CD4-positive, alpha-beta memory T cell (primary cell): Measurements from ENCODE around the gene ENTREP1. TPM values are rescaled to one million over a fixed set of nuclear protein-coding genes. Genes with fewer than 3 reads are reported as not detected.
"Not testable (repeated sequence)": the region's sequence is repeated elsewhere in the genome, so short reads cannot be mapped to it uniquely, and the experiment has no call there.

Source experiments
- CTCF ChIA-PET: fragments of 350-600 bp; sonication (Branson Sonifier 250); formaldehyde crosslinking; loops from one replicate; lab custom pipeline; 2021; ENCODE audit warnings: inconsistent platforms; ENCODE audit not compliant: partially characterized antibody; lab: Charles Lee
- POLR2A ChIA-PET: fragments of 350-600 bp; sonication (Branson Sonifier 250); formaldehyde crosslinking; loops from one replicate; lab custom pipeline; 2021; ENCODE audit not compliant: partially characterized antibody; lab: Charles Lee
- DNase-seq, 5 donors: peaks; one replicate each; pipeline versions ENCODE4 v3.0.0 to v3.0.0-alpha.2; 2020 to 2022; ENCODE audit warnings: mixed read lengths in 1 of 5
- H3K27ac ChIP-seq: one replicate; pipeline ENCODE4 v1.7.0; 2013; ENCODE audit warnings: low read depth, low read length
- H3K27me3 ChIP-seq: 2 replicates; pipeline ENCODE4 v1.7.0; 2013; ENCODE audit warnings: mild to moderate bottlenecking, low read length, moderate library complexity; ENCODE audit not compliant: insufficient read depth
- H3K36me3 ChIP-seq: 2 replicates; pipeline ENCODE4 v1.7.0; 2013; ENCODE audit warnings: mild to moderate bottlenecking, low read length, moderate library complexity; ENCODE audit not compliant: insufficient read depth
- H3K4me1 ChIP-seq: 2 replicates; pipeline ENCODE4 v1.7.0; 2013; ENCODE audit warnings: mild to moderate bottlenecking, low read length, moderate library complexity; ENCODE audit not compliant: insufficient read depth
- H3K4me3 ChIP-seq, 2 donors: one replicate each; pipeline ENCODE4 v1.7.0; 2013; ENCODE audit warnings: low read length in 2 of 2, mild to moderate bottlenecking in 1 of 2
- H3K9me3 ChIP-seq, 2 donors: one replicate each; pipeline ENCODE4 v1.7.0; 2013; ENCODE audit warnings: low read length in 2 of 2, control low read depth in 1 of 2; ENCODE audit not compliant: control insufficient read depth in 1 of 2
- H3K27ac Mint-ChIP-seq, 7 donors: one replicate each; pipeline ENCODE4 v1.8.0; 2020 to 2021; ENCODE audit warnings: mixed read lengths in 7 of 7, mild to moderate bottlenecking in 6 of 7, inconsistent platforms in 3 of 7, moderate library complexity in 3 of 7
- H3K27me3 Mint-ChIP-seq, 2 donors: one replicate each; pipeline ENCODE4 v1.8.0; 2020 to 2021; ENCODE audit warnings: mixed read lengths in 2 of 2
- H3K36me3 Mint-ChIP-seq, 2 donors: one replicate each; pipeline ENCODE4 v1.8.0; 2020 to 2021; ENCODE audit warnings: mixed read lengths in 2 of 2, inconsistent platforms in 1 of 2, mild to moderate bottlenecking in 1 of 2
- H3K4me1 Mint-ChIP-seq, 4 donors: one replicate each; pipeline ENCODE4 v1.8.0; 2020 to 2021; ENCODE audit warnings: mixed read lengths in 4 of 4, mild to moderate bottlenecking in 1 of 4
- H3K4me3 Mint-ChIP-seq, 8 donors: one replicate each; pipeline ENCODE4 v1.8.0; 2020 to 2021; ENCODE audit warnings: mixed read lengths in 8 of 8, mild to moderate bottlenecking in 7 of 8, moderate library complexity in 6 of 8, inconsistent platforms in 3 of 8
- H3K9me3 Mint-ChIP-seq, 8 donors: one replicate each; pipeline ENCODE4 v1.8.0; 2020 to 2021; ENCODE audit warnings: mixed read lengths in 8 of 8, mild to moderate bottlenecking in 5 of 8, inconsistent platforms in 3 of 8, moderate library complexity in 1 of 8
- intact Hi-C: fragments of 100-400 bp; cut with micrococcal nuclease; formaldehyde crosslinking; loops from one replicate; pipeline ENCODE4 v1.15.1; 2023
- polyA plus RNA-seq, 2 donors: library from polyadenylated mRNA; unstranded; fragments of 300-500 nt; fragmentation: Illumina TruSeq; gene quantifications; one replicate each; pipeline ENCODE4 v1.2.3, GENCODE V29; 2021
- total RNA-seq, 2 experiments: library from RNA; stranded (reverse); gene quantifications; one replicate each; pipeline ENCODE4 v1.2.3, GENCODE V29; 2021

ENTREP1 gene
- total and polyA plus RNA-seq, 4 experiments from 2014 or later, result 0.20 to 0.24 TPM; not detected in 2

DNA sequence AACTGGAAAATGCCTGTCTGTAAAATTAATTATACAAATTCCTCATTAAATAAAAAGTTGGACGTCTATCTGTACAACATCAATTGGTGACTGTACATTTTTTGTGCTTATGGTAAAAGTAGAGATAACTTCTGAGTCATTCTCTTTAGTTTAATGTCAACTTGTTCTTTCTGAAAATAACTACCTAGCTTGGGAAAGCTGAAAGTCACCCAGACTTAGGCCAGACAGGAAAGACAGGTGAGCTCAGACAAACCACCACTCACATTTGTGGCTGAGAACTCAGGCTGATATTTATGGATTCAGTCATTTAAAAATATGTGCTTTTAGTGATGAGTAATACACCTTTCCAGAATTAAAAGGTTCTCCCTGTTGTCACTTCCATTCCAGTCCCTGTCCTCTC is 31.9 kb upstream of the ENTREP1 start:
- no peak overlapping the region for H3K27ac Mint-ChIP-seq
- no peaks in the 10 kb centered on the region for H3K9me3 ChIP-seq
- no peak for DNase-seq
- intact Hi-C loops, result no loop called here
- no peaks in the 10 kb centered on the region for H3K4me1 Mint-ChIP-seq
- no peaks in the 10 kb centered on the region for H3K27me3 ChIP-seq
- H3K4me3 ChIP-seq, result no peak overlapping the region
- H3K4me3 Mint-ChIP-seq, result no peak overlapping the region
- H3K9me3 Mint-ChIP-seq, result peaks cover 0 to 8% (median 0%) of the 10 kb centered on the region in 8 donors
- H3K36me3 Mint-ChIP-seq, result no peaks in the 10 kb centered on the region
- ChIA-PET CTCF (no interaction called here), POLR2A (no interaction called here)
- H3K27me3 Mint-ChIP-seq, result peaks cover 5% of the 10 kb centered on the region in 2 donors
- no peak overlapping the region for H3K27ac ChIP-seq
- H3K36me3 ChIP-seq, result no peaks in the 10 kb centered on the region
- no peaks in the 10 kb centered on the region for H3K4me1 ChIP-seq

- Mint-ChIP-seq H3K4me1 (peaks cover 0 to 1% (median 0%) of the 10 kb centered on the region in 4 donors), H3K27me3 (peaks cover 0 to 3% of the 10 kb centered on the region in 2 donors), H3K4me3 (no peak overlapping the region), H3K36me3 (no peaks in the 10 kb centered on the region), H3K9me3 (peaks cover 0 to 2% (median 0%) of the 10 kb centered on the region in 8 donors), H3K27ac (no peak overlapping the region)
- H3K9me3 ChIP-seq, result no peaks in the 10 kb centered on the region
- H3K27ac ChIP-seq, result no peak overlapping the region
- POLR2A ChIA-PET, result no interaction called here
- DNase-seq, result no peak
- no peaks in the 10 kb centered on the region for H3K27me3 ChIP-seq
- intact Hi-C loops, result no loop called here
- no peaks in the 10 kb centered on the region for H3K4me1 ChIP-seq
- CTCF ChIA-PET, result no interaction called here
- no peaks in the 10 kb centered on the region for H3K36me3 ChIP-seq
- no peak overlapping the region for H3K4me3 ChIP-seq
These were observed 29.0 kb upstream of the ENTREP1 start for GRCh38 chr9:69295872-69296552.

DNA sequence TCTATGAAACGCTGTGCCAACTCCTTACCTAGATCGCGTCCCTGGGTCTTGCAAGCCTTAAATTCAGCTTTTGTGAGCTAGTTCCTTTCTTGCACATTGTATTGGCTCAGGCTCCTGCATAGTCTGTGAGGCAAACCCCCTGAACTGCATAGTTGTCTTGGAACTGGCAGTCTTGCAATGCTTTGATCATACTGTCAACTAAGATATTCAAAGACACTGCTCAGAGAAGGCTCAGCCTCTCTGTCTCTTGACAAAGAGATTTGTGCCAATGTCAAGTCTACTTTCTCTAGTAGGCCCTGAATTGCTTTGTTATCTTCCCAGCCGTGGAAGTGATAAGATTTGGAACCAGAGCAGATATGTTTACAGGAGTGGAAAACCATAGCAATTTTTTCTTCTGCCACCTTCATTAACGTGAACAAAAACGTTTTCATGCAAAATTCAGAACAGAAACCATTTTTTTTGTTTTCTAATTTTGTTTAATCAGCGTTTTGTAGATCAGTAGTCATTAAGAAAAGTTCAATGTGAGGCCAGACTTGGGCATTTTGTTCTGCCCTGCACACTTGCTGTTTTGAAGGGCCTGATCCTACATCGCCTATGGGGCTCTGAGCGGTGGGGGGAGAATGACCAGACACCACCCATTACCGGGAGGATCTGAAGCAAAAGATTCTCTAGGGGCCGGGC is 27.6 kb upstream of the ENTREP1 start:
- Mint-ChIP-seq H3K4me1 (peaks cover 0 to 1% (median 0%) of the 10 kb centered on the region in 4 donors), H3K27me3 (peaks cover 0 to 3% of the 10 kb centered on the region in 2 donors), H3K27ac (no peak overlapping the region), H3K36me3 (no peaks in the 10 kb centered on the region), H3K9me3 (peaks cover 0 to 2% (median 0%) of the 10 kb centered on the region in 8 donors), H3K4me3 (no peak overlapping the region)
- Histone ChIP-seq H3K27me3 (no peaks in the 10 kb centered on the region), H3K36me3 (no peaks in the 10 kb centered on the region), H3K4me1 (no peaks in the 10 kb centered on the region), H3K9me3 (no peaks in the 10 kb centered on the region), H3K27ac (no peak overlapping the region), H3K4me3 (no peak overlapping the region)
- intact Hi-C loops, result no loop called here
- ChIA-PET POLR2A (no interaction called here), CTCF (no interaction called here)
- DNase-seq, result no peak

GRCh38 chr9:69299315-69299714 is 25.7 kb upstream of the ENTREP1 start:
- Mint-ChIP-seq H3K36me3 (no peaks in the 10 kb centered on the region), H3K27ac (no peak overlapping the region), H3K27me3 (peaks cover 0 to 5% of the 10 kb centered on the region in 2 donors), H3K4me3 (no peak overlapping the region), H3K9me3 (peaks cover 0 to 2% (median 0%) of the 10 kb centered on the region in 8 donors), H3K4me1 (peaks cover 0 to 1% (median 0%) of the 10 kb centered on the region in 4 donors)
- ChIA-PET CTCF (no interaction called here), POLR2A (no interaction called here)
- H3K4me1 ChIP-seq, result no peaks in the 10 kb centered on the region
- no peaks in the 10 kb centered on the region for H3K27me3 ChIP-seq
- no peaks in the 10 kb centered on the region for H3K9me3 ChIP-seq
- H3K36me3 ChIP-seq, result no peaks in the 10 kb centered on the region
- H3K27ac ChIP-seq, result no peak overlapping the region
- intact Hi-C loops, result no loop called here
- DNase-seq, result no peak
- H3K4me3 ChIP-seq, result no peak overlapping the region

- CTCF ChIA-PET, result no interaction called here
- Mint-ChIP-seq H3K36me3 (no peaks in the 10 kb centered on the region), H3K4me3 (no peak overlapping the region), H3K27ac (no peak overlapping the region), H3K27me3 (peaks cover 2 to 6% of the 10 kb centered on the region in 2 donors), H3K9me3 (peaks cover 0 to 2% (median 0%) of the 10 kb centered on the region in 8 donors), H3K4me1 (peaks cover 0 to 1% (median 0%) of the 10 kb centered on the region in 4 donors)
- Histone ChIP-seq H3K27ac (no peak overlapping the region), H3K4me3 (no peak overlapping the region), H3K9me3 (no peaks in the 10 kb centered on the region), H3K27me3 (no peaks in the 10 kb centered on the region), H3K4me1 (no peaks in the 10 kb centered on the region), H3K36me3 (no peaks in the 10 kb centered on the region)
- POLR2A ChIA-PET, result no interaction called here
- no peak for DNase-seq
- intact Hi-C loops, result no loop called here
These were observed 25.2 kb upstream of the ENTREP1 start for GRCh38 chr9:69299826-69300225.

DNA sequence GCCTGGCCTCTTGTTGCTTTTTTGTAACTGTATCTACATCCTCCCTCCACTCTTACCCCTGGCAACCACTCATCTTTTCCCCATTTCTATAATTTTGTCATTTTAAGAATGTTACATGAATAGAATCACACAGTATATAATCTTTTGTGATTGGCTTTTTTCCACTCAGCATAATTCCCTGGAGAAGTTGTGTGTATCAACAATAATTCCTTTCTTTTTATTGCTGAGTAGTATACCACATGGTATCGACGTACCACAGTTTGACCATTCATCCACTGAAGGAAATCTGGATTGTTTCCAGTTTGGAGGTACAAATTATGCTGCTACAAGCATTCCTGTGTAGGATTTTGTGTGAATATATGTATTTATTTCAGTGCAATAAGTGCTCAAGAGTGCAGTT is 21.7 kb upstream of the ENTREP1 start:
- Mint-ChIP-seq H3K4me1 (peaks cover 0 to 1% (median 0%) of the 10 kb centered on the region in 4 donors), H3K9me3 (peaks cover 0 to 2% (median 0%) of the 10 kb centered on the region in 8 donors), H3K27ac (no peak overlapping the region), H3K36me3 (no peaks in the 10 kb centered on the region), H3K4me3 (peak overlapping the region in 1 of 8 donors; percentile 7), H3K27me3 (peaks cover 4 to 7% of the 10 kb centered on the region in 2 donors)
- DNase-seq, result no peak
- H3K27me3 ChIP-seq, result no peaks in the 10 kb centered on the region
- no peak overlapping the region for H3K4me3 ChIP-seq
- intact Hi-C loops, result no loop called here
- ChIA-PET POLR2A (no interaction called here), CTCF (no interaction called here)
- H3K4me1 ChIP-seq, result no peaks in the 10 kb centered on the region
- H3K36me3 ChIP-seq, result no peaks in the 10 kb centered on the region
- no peaks in the 10 kb centered on the region for H3K9me3 ChIP-seq
- no peak overlapping the region for H3K27ac ChIP-seq

GRCh38 chr9:69306895-69307445 is 18.0 kb upstream of the ENTREP1 start:
- H3K4me3 Mint-ChIP-seq, H3K27ac Mint-ChIP-seq, CTCF ChIA-PET, H3K27me3 Mint-ChIP-seq, H3K36me3 ChIP-seq, POLR2A ChIA-PET, DNase-seq, H3K27me3 ChIP-seq, H3K9me3 ChIP-seq, H3K27ac ChIP-seq, intact Hi-C loops, H3K4me1 Mint-ChIP-seq, H3K36me3 Mint-ChIP-seq, H3K4me1 ChIP-seq, H3K4me3 ChIP-seq, H3K9me3 Mint-ChIP-seq: not testable (repeated sequence)
